GM19351 (cell line): ENCODE results near the gene STK32A.
A peak's percentile ranks its signal among the peaks of the same experiment; 100 is the strongest.
"Not testable (repeated sequence)": the region's sequence is repeated elsewhere in the genome, so short reads cannot be mapped to it uniquely, and the experiment has no call there.

Experiments used
- ATAC-seq: cut with Tn5 transposase; IDR thresholded peaks from one replicate; pipeline ENCODE4 v1.9.1; 2021; ENCODE audit warnings: mild to moderate bottlenecking, moderate library complexity; ENCODE audit not compliant: unreplicated experiment

STK32A gene

GRCh38 chr5:147341345-147341744 is 106.5 kb downstream of the STK32A start:
- ATAC-seq: no peak

- no peak for ATAC-seq
Measured at GRCh38 chr5:147344861-147345260, 110.0 kb downstream of the STK32A start.

- no peak for ATAC-seq
Measured at GRCh38 chr5:147346006-147346561, 111.3 kb downstream of the STK32A start.

GRCh38 chr5:147348046-147348445 is 113.2 kb downstream of the STK32A start:
- no peak for ATAC-seq

GRCh38 chr5:147348451-147348850 is 113.6 kb downstream of the STK32A start:
- ATAC-seq: no peak

- no peak for ATAC-seq
Measured at GRCh38 chr5:147349241-147349640, 114.4 kb downstream of the STK32A start.

DNA sequence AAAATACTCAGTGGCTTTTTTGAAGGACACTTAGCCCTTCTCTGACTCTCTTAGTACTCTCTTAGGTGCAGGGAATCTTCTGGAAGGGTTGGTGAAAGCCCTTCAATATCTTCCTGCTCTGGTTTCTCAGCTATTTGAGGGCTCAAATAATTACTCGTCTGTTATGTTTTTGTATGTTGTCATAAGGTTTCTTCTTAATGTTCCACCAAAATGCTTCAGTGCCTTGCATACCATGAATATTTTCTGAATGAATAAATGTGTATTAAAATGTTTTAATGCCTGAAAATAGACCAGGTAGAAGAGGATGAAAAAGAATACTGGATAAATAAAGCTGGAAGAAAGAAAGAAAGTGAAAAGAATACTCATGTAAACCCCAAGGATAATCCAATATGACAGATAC is 124.3 kb downstream of the STK32A start:
- no peak for ATAC-seq

GRCh38 chr5:147359581-147359980 is 124.8 kb downstream of the STK32A start:
- no peak for ATAC-seq

DNA sequence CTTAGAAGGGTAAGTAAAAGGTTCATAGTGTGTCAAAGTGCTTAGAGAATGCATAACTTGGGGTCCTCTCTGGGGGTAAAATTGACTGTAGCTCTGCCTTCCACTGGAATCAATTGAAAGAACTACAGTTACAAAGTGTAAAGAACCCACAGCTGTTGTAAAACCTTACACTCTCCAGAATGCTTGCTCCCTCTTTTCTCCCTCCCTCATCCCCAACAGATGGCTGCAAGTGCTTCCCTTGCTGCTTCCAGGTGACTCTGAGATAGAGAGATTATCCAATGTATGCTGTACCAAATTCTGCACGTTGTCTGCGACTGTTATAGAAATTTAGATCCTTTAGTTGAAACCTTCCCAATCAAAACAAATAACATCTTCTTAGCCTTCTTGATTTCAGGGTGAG is 126.0 kb downstream of the STK32A start:
- no peak for ATAC-seq

DNA sequence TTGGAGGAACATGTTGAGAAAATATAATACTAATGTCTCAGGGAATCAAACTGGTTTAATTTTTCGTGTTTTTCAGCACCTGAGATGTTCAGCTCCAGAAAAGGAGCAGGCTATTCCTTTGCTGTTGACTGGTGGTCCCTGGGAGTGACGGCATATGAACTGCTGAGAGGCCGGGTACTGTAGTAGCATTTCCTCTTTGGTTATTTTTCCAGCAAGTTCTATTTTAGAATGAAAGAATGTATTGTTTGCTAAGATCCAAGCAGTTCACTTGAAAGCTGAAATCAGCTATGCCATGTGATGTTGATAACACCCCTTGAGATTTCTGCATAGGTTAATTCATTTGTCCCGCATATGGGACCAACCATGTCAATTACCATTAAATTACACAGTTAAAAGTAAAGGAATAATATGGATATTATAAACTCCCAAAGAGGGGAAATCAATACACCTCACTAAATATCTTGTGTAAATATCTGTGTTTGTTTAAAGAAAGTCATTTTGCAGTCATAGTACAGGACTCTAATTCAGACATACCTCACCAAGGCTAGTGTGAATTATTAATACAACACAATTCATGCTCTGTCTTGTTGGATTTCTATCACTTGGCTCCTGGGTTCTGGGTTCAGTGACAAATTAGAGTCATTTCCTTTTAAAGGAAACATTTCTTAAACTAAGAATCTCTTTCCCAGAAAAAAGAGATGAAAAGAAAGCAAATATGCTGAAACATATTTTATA is 126.8 kb downstream of the STK32A start:
- ATAC-seq: no peak

DNA sequence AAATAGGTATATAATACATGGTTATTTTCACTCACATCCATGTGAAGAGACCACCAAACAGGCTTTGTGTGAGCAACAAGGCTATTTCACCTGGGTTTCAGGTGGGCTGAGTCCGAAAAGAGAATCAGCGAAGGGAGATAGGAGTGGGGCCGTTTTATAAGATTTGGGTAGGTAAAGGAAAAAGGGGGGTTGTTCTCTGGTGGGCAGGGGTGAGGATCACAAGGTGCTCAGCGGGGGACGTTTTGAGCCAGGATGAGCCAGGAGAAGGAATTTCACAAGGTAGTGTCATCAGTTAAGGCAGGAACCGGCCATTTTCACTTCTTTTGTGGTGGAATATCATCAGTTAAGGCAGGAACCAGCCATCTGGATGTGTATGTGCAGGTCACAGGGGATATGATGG is 132.6 kb downstream of the STK32A start:
- not testable (repeated sequence) for ATAC-seq

- no peak for ATAC-seq
Measured at GRCh38 chr5:147369742-147370374, 135.0 kb downstream of the STK32A start.

DNA sequence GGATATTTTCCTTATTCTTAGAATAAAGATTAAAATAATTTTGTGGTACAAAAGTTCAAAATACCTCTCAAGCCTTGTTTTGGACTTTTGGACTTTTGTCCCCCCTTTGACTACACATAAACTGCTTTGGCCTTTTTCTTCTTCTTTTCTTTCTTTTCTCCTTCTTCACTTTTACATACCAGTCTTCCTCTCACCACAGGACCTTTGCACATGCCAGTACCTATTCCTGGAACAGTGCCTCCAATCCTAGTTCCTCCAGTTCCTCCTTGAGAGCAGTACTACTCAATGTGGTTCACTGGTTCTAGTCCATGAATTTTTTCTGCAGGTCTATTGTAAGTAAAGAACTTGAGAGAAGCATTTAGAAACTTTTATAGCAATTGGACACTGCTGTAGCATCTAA is 136.5 kb downstream of the STK32A start:
- no peak for ATAC-seq

DNA sequence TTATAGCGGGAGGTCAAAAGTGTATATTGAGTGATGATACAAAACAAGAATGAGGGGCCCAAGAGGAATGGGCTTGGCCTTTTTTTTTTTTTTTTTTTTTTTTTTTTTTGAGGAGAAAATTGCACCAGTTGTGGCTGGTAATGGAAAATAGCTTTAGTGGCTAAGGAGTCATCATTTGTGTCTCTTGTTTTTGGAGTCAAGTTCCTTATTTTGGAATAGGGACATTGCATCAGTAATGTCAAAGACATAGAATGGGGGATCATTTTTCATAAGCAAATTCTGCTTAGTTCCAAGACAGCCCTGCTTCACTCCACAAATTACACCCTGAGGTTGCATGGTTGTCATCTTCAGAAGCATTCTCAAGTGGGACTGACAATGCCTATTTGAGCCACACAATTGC is 137.4 kb downstream of the STK32A start:
- ATAC-seq: no peak

- ATAC-seq: peak; percentile 63
Measured at GRCh38 chr5:147373328-147373727, 138.5 kb downstream of the STK32A start.

DNA sequence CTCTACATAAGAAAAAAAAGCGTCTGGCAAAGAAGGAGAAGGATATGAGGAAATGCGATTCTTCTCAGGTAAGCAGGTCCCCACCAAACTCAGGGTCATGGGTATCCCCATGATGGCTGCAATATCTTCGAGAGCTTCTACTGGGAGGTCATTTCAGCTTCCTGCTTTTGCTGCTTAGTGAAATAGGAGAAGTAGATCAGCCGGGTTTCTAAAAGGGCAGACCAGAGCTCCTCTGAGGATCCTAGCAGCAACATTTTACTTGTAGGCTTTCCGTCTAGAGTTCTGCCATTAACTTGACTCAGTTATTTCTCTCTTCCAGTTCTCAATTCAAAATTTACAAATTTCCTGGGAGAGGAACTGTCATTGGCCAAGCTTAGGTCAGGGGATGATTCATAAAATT is 140.3 kb downstream of the STK32A start:
- ATAC-seq: no peak

- no peak for ATAC-seq
Measured at GRCh38 chr5:147377682-147378081, 142.9 kb downstream of the STK32A start.

GRCh38 chr5:147381555-147381954 is 146.7 kb downstream of the STK32A start:
- no peak for ATAC-seq

GRCh38 chr5:147382776-147383175 is 147.9 kb downstream of the STK32A start:
- ATAC-seq: no peak

DNA sequence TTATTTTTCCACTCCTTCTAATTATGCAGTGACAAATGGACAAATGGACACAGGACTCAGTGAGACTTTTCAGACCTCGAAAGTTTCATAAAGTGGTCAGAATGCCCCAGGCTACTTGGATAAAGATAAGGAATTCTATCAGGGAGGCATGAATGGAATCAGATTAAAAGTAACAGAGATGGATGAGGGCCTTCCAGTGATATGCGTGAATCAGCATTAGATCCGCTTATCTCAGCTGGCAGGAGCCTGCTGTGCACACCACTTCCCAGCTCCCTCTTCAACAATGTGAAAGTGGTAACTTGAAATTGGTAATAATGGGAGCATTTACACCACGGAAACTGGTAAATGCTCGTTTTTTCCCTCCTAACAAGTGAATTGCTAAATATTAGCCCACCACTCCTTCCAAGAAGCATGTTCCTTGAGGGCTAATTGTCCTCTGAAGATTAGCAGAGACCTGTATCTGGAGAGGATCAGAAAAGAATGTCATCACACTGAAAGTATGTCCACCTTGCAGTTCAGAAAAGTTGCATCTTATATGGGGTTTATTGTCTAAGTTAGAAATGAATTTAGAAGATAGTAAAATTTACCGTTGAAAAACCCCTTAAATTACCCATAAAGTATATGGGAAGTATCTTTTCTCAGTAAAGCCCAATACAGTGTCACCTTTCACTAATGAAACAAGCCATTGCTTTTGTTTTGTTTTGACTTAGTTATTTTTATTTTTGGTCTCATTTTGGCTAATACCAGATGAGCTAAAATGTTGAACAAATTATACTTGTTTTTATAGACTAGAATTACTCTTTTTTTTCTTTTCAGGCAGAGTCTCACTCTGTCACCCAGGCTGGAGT is 149.7 kb downstream of the STK32A start:
- peak; percentile 54 for ATAC-seq

DNA sequence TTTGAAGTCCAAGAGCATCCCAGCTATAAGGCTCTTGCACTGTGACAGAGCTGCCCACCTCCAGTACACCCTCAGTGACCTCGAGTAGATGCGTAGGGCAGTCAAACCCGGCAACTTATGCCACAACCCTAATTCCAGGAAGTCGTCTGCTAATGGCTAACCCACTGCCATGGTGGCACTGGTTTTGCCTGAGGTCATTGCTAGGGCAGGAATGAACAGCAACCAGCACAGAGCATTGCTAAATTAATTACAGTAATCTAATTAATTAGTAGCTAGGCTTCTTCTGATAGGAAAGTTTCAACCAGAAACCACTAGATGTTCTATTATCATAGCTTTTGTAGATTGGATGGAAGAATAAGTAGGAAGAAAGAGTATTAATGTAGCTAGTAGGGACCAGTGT is 152.3 kb downstream of the STK32A start:
- ATAC-seq: no peak
